B cell (primary cell): ENCODE results near the gene BAMBI. TPM values are rescaled to one million over a fixed set of nuclear protein-coding genes. Genes with fewer than 3 reads are reported as not detected.

Source experiments
- ATAC-seq: fragments of 200-7000 bp; cut with Tn5 transposase; one replicate; pipeline ENCODE4 v1.10.0; 2021; ENCODE audit warnings: low read depth, mild to moderate bottlenecking, moderate number of reproducible peaks, moderate library complexity
- CTCF ChIA-PET: fragments of 350-600 bp; sonication (Branson Sonifier 250); formaldehyde crosslinking; loops from one replicate; lab custom pipeline; 2021; ENCODE audit warnings: antibody characterized with exemption, inconsistent platforms; lab: Charles Lee
- POLR2A ChIA-PET: fragments of 350-600 bp; sonication (Branson Sonifier 250); formaldehyde crosslinking; loops from one replicate; lab custom pipeline; 2021; ENCODE audit warnings: antibody characterized with exemption; lab: Charles Lee
- DNase-seq: peaks from one replicate; pipeline ENCODE4 v3.0.0; 2013
- H2AFZ ChIP-seq: 2 replicates; pipeline ENCODE4 v1.6.1; 2012; ENCODE audit warnings: mild to moderate bottlenecking, low read depth, low read length; ENCODE audit not compliant: insufficient read depth, poor library complexity, severe bottlenecking
- H3K27ac ChIP-seq, 2 donors: 1 replicate in 1 of 2; 2 replicates in 1 of 2; pipeline ENCODE4 v1.5.1; 2012 to 2013; ENCODE audit warnings: low read length in 2 of 2, mild to moderate bottlenecking in 2 of 2, moderate library complexity in 1 of 2
- H3K27me3 ChIP-seq, 4 experiments: fragments of 200-600 bp in 1 of 4; sonication (generic) in 1 of 4; replicated peaks in 1 of 4; 1 replicate in 2 of 4; 2 replicates in 2 of 4; pipeline versions ENCODE4 v1.6.1 to v1.7.0; 2013 to 2016; ENCODE audit warnings: low read length in 3 of 4, mild to moderate bottlenecking in 2 of 4, mixed read lengths in 1 of 4, moderate library complexity in 1 of 4; ENCODE audit not compliant: insufficient read depth in 4 of 4, control insufficient read depth in 3 of 4; ENCODE audit errors: control extremely low read depth in 1 of 4
- H3K36me3 ChIP-seq, 2 experiments: replicated peaks in 1 of 2; 1 replicate in 1 of 2; 2 replicates in 1 of 2; pipeline versions ENCODE4 v1.6.1 to v1.7.1; 2013; ENCODE audit warnings: low read length in 1 of 2; ENCODE audit not compliant: insufficient read depth in 2 of 2, control insufficient read depth in 1 of 2; ENCODE audit errors: control extremely low read depth in 1 of 2, extremely low read depth in 1 of 2
- H3K4me1 ChIP-seq, 2 donors: fragments of 200-600 bp in 1 of 2; sonication (generic) in 1 of 2; 1 replicate in 1 of 2; 2 replicates in 1 of 2; pipeline versions ENCODE4 v1.5.1 to v1.6.1; 2013 to 2017; ENCODE audit warnings: low read length in 2 of 2; ENCODE audit not compliant: control insufficient read depth in 2 of 2, insufficient read depth in 2 of 2
- H3K4me2 ChIP-seq: replicated peaks from 2 replicates; pipeline ENCODE3; 2012; ENCODE audit warnings: mild to moderate bottlenecking, low read depth, low read length; ENCODE audit not compliant: poor library complexity, severe bottlenecking
- H3K4me3 ChIP-seq, 5 experiments: fragments of 200-600 bp in 1 of 5; sonication (generic) in 1 of 5; 1 replicate in 3 of 5; 2 replicates in 2 of 5; pipeline versions ENCODE4 v1.5.1 to v1.7.0; 2011 to 2016; ENCODE audit warnings: low read length in 4 of 5, mild to moderate bottlenecking in 4 of 5, low read depth in 2 of 5, control low read depth in 1 of 5, moderate library complexity in 1 of 5; ENCODE audit not compliant: insufficient read depth in 1 of 5; ENCODE audit errors: control extremely low read depth in 1 of 5, extremely low read depth in 1 of 5
- H3K79me2 ChIP-seq: fragments of 200-600 bp; sonication (generic); one replicate; pipeline ENCODE4 v1.6.0; 2016; ENCODE audit warnings: low read length; ENCODE audit not compliant: control insufficient read depth, insufficient read depth
- H3K9ac ChIP-seq: fragments of 200-600 bp; sonication (generic); 2 replicates; pipeline ENCODE4 v1.6.1; 2017; ENCODE audit warnings: mild to moderate bottlenecking, low read length, moderate library complexity
- H3K9me3 ChIP-seq, 3 donors: one replicate each; pipeline versions ENCODE4 v1.6.1 to v1.7.1; 2013; ENCODE audit warnings: low read length in 2 of 3; ENCODE audit not compliant: control insufficient read depth in 2 of 3, insufficient read depth in 1 of 3; ENCODE audit errors: control extremely low read depth in 1 of 3
- H4K20me1 ChIP-seq: 2 replicates; pipeline ENCODE4 v1.6.0; 2012; ENCODE audit warnings: mild to moderate bottlenecking, low read length; ENCODE audit not compliant: insufficient read depth, control insufficient read depth, poor library complexity, severe bottlenecking
- H3K27ac Mint-ChIP-seq: one replicate; pipeline ENCODE4 v1.8.0; 2021; ENCODE audit warnings: mixed read lengths
- H3K27me3 Mint-ChIP-seq: one replicate; pipeline ENCODE4 v1.8.0; 2021; ENCODE audit warnings: mixed read lengths
- H3K4me1 Mint-ChIP-seq: one replicate; pipeline ENCODE4 v1.8.0; 2021; ENCODE audit warnings: mixed read lengths
- H3K4me3 Mint-ChIP-seq: one replicate; pipeline ENCODE4 v1.8.0; 2021; ENCODE audit warnings: mixed read lengths
- H3K9me3 Mint-ChIP-seq: one replicate; pipeline ENCODE4 v1.8.0; 2022; ENCODE audit warnings: mixed read lengths; ENCODE audit not compliant: insufficient read depth
- EZH2 ChIP-seq: IDR thresholded peaks from 2 replicates; pipeline ENCODE4 v1.6.1; 2012; ENCODE audit warnings: borderline replicate concordance, low read depth, mild to moderate bottlenecking, moderate library complexity, low read length; ENCODE audit not compliant: insufficient read depth, poor library complexity, severe bottlenecking
- WGBS: methylation state at CpG from one replicate; pipeline ENCODE4 v1.1.5; 2013; ENCODE audit warnings: missing lambda C conversion rate; ENCODE audit not compliant: insufficient coverage; 5-methylcytosine and 5-hydroxymethylcytosine counted together
- intact Hi-C: fragments of 100-400 bp; cut with micrococcal nuclease; formaldehyde crosslinking; loops from one replicate; pipeline ENCODE4 v1.10.0; 2022
- polyA plus RNA-seq: library from polyadenylated mRNA; depleted of rRNA; stranded (reverse); fragments of >200 nt; gene quantifications from 2 replicates; pipeline ENCODE4 v1.2.3, GENCODE V29; 2012
- total RNA-seq, 2 donors: library from RNA; stranded (reverse); fragments of 120-200 nt in 1 of 2; gene quantifications; 1 replicate in 1 of 2; 2 replicates in 1 of 2; pipeline versions ENCODE4 v1.2.3 to v1.2.4, GENCODE V29; 2013 to 2022
- TF ChIP-seq, protein P1 (sequence below): fragments of 200-600 bp; IDR thresholded peaks from one replicate; pipeline ENCODE4 v1.8.0; 2022; ENCODE audit warnings: antibody characterized with exemption, mild to moderate bottlenecking

The BAMBI gene
- total and polyA plus RNA-seq, 2 donors (not counting 1 experiment from before 2014, with no cell fraction given), result 0.84 to 1.9 TPM

DNA sequence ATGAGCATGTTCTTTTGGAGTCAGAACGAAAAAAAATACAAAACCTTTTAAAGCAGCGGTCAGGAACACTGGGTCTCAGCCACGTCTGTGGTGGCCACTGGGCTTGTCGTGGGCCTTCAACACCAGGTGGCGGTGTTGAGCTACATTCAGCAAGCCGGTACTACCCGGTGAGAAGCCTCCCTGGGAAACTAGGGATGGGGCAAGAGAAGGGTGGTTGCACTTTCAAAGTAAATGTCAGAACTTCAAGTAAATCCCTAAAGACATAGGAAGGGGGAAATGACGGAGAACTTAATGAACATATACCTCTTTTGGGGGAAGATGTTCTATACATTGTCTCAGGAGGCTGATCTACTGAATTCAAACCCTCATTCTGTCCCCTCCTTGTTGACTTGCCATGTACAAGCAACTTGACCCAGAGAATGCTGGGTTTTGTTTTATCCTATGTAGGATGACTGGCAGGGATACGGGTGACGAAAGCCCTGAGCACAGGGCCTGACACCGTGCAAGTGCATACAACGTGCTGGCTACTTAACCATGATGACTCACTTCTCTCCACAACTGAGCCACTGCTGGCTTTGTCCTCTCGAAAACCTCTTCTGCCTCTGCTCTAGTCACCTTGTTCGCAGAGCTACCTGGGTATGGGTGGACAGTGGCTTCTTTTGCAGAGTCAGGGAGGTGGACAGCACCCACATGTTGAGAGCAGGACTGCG, 49.0 kb upstream of the BAMBI start:
- Histone ChIP-seq H4K20me1 (no peaks in the 10 kb centered on the region), H3K27ac (no peak overlapping the region), H3K4me2 (no peak overlapping the region), H3K27me3 (peaks cover 0 to 3% (median 0%) of the 10 kb centered on the region in 4 experiments), H3K9ac (no peak overlapping the region), H3K4me3 (no peak overlapping the region), H3K4me1 (peaks cover 0 to 4% of the 10 kb centered on the region in 2 donors), H3K9me3 (no peaks in the 10 kb centered on the region), H3K36me3 (no peaks in the 10 kb centered on the region), H3K79me2 (no peaks in the 10 kb centered on the region), H2AFZ (peak overlapping the region; percentile 20)
- H3K4me3 Mint-ChIP-seq, result no peak overlapping the region
- no peak overlapping the region for H3K27ac Mint-ChIP-seq
- TF ChIP-seq, protein P1, sequence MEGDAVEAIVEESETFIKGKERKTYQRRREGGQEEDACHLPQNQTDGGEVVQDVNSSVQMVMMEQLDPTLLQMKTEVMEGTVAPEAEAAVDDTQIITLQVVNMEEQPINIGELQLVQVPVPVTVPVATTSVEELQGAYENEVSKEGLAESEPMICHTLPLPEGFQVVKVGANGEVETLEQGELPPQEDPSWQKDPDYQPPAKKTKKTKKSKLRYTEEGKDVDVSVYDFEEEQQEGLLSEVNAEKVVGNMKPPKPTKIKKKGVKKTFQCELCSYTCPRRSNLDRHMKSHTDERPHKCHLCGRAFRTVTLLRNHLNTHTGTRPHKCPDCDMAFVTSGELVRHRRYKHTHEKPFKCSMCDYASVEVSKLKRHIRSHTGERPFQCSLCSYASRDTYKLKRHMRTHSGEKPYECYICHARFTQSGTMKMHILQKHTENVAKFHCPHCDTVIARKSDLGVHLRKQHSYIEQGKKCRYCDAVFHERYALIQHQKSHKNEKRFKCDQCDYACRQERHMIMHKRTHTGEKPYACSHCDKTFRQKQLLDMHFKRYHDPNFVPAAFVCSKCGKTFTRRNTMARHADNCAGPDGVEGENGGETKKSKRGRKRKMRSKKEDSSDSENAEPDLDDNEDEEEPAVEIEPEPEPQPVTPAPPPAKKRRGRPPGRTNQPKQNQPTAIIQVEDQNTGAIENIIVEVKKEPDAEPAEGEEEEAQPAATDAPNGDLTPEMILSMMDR, result peak; percentile 90
- no peak for TF ChIP-seq EZH2
- 27% methylated on average over 11 of the region's 15 CpGs for WGBS
- ChIA-PET CTCF (interaction anchor here (0.6 to 3.1 kb wide), 16 partner anchors 9 to 868 kb away, joined by 3 to 12 read pairs (median 4); no protein-coding TSS in a partner anchor), POLR2A (interaction anchor here (0.5 kb wide), 1 partner anchor 469 kb away, joined by 4 read pairs; no protein-coding TSS in a partner anchor)
- ATAC-seq, result peak; percentile 77
- DNase-seq, result peak; percentile 68
- H3K27me3 Mint-ChIP-seq, result peaks cover 36% of the 10 kb centered on the region
- peaks cover 5% of the 10 kb centered on the region for H3K4me1 Mint-ChIP-seq
- H3K9me3 Mint-ChIP-seq, result no peaks in the 10 kb centered on the region
- intact Hi-C loops, result no loop called here

- no peak overlapping the region for H3K27ac Mint-ChIP-seq
- no peaks in the 10 kb centered on the region for H3K9me3 Mint-ChIP-seq
- no peaks in the 10 kb centered on the region for H3K36me3 ChIP-seq
- WGBS, result 92% methylated on average over 2 of the region's 5 CpGs
- H3K4me3 ChIP-seq, result no peak overlapping the region
- H2AFZ ChIP-seq, result no peak overlapping the region
- DNase-seq (no peak), ATAC-seq (no peak)
- H3K9ac ChIP-seq, result no peak overlapping the region
- H3K27me3 Mint-ChIP-seq, result peaks cover 47% of the 10 kb centered on the region
- CTCF ChIA-PET, result interaction anchor here (0.6 to 1.1 kb wide), 4 partner anchors 8 to 958 kb away, joined by 3 to 4 read pairs (median 3); no protein-coding TSS in a partner anchor
- H3K4me2 ChIP-seq, result no peak overlapping the region
- peaks cover 0 to 4% of the 10 kb centered on the region in 2 donors for H3K4me1 ChIP-seq
- peaks cover 0 to 6% (median 0%) of the 10 kb centered on the region in 3 donors for H3K9me3 ChIP-seq
- peaks cover 0 to 3% (median 0%) of the 10 kb centered on the region in 4 experiments for H3K27me3 ChIP-seq
- TF ChIP-seq, protein P1, result no peak
- TF ChIP-seq EZH2, result no peak
- H3K4me3 Mint-ChIP-seq, result no peak overlapping the region
- POLR2A ChIA-PET, result no interaction called here
- peaks cover 5% of the 10 kb centered on the region for H3K4me1 Mint-ChIP-seq
- H4K20me1 ChIP-seq, result no peaks in the 10 kb centered on the region
- H3K79me2 ChIP-seq, result no peaks in the 10 kb centered on the region
- no peak overlapping the region for H3K27ac ChIP-seq
- intact Hi-C loops, result no loop called here
These were observed 45.3 kb upstream of the BAMBI start for GRCh38 chr10:28631896-28632583.
